Lung (tissue), 12 donors: ENCODE data around the gene PRKCA. TPM values are rescaled to one million over a fixed set of nuclear protein-coding genes. Genes with fewer than 3 reads are reported as not detected.
"Not testable (repeated sequence)": the region's sequence is repeated elsewhere in the genome, so short reads cannot be mapped to it uniquely, and the experiment has no call there.

Experiments used
- ATAC-seq: fragments of 200-7000 bp; cut with Tn5 transposase; one replicate; pipeline ENCODE4 v1.9.1; 2020; ENCODE audit warnings: moderate number of reproducible peaks; ENCODE audit not compliant: insufficient read depth, low FRiP score
- DNase-seq, 3 donors: peaks; one replicate each; pipeline ENCODE4 v3.0.0-alpha.2; 2013 to 2017
- H3K27ac ChIP-seq, 2 donors: one replicate each; pipeline ENCODE4 v1.5.1; 2013; ENCODE audit warnings: mild to moderate bottlenecking in 2 of 2, moderate library complexity in 2 of 2, control low read depth in 1 of 2, inconsistent platforms in 1 of 2, low read depth in 1 of 2, low read length in 1 of 2
- H3K27me3 ChIP-seq, 3 donors: one replicate each; pipeline ENCODE4 v1.5.1; 2013; ENCODE audit warnings: low read length in 2 of 3; ENCODE audit not compliant: control insufficient read depth in 3 of 3, insufficient read depth in 3 of 3
- H3K36me3 ChIP-seq, 4 donors: one replicate each; pipeline ENCODE4 v1.5.1; 2013; ENCODE audit warnings: low read length in 4 of 4, mild to moderate bottlenecking in 1 of 4, moderate library complexity in 1 of 4; ENCODE audit not compliant: control insufficient read depth in 4 of 4, insufficient read depth in 4 of 4
- H3K4me1 ChIP-seq, 5 donors: one replicate each; pipeline ENCODE4 v1.5.1; 2013; ENCODE audit warnings: low read length in 5 of 5, mild to moderate bottlenecking in 2 of 5, moderate library complexity in 1 of 5; ENCODE audit not compliant: control insufficient read depth in 5 of 5, insufficient read depth in 5 of 5
- H3K4me3 ChIP-seq: one replicate; pipeline ENCODE4 v1.5.1; 2013; ENCODE audit warnings: mild to moderate bottlenecking, control low read depth, moderate library complexity
- H3K9ac ChIP-seq, 2 donors: one replicate each; pipeline ENCODE4 v1.5.1; 2013; ENCODE audit warnings: low read length in 2 of 2, control low read depth in 1 of 2; ENCODE audit not compliant: insufficient read depth in 1 of 2
- H3K9me3 ChIP-seq, 4 donors: one replicate each; pipeline ENCODE4 v1.5.1; 2013; ENCODE audit warnings: low read length in 3 of 4, mild to moderate bottlenecking in 1 of 4, moderate library complexity in 1 of 4; ENCODE audit not compliant: control insufficient read depth in 4 of 4, insufficient read depth in 3 of 4
- WGBS, 2 donors: extraction: QIAGEN DNeasy Blood & Tissue Kit; methylation state at CpG; one replicate each; pipeline ENCODE4 v1.1.7; 2013; 5-methylcytosine and 5-hydroxymethylcytosine counted together
- polyA plus RNA-seq, 2 donors: library from polyadenylated mRNA; stranded (reverse); fragments of 200-250 nt; gene quantifications; one replicate each; pipeline ENCODE4 v1.2.1, GENCODE V29; 2013
- total RNA-seq, 2 donors: library from RNA; depleted of rRNA in 1 of 2; stranded (reverse); fragments of >200 nt in 1 of 2; gene quantifications; one replicate each; pipeline ENCODE4 v1.2.1, GENCODE V29; 2014 to 2021
- TF ChIP-seq, protein P1 (sequence below): IDR thresholded peaks from 2 replicates; pipeline ENCODE4 v1.5.1; 2012; ENCODE audit warnings: mild to moderate bottlenecking; ENCODE audit errors: control extremely low read depth, extremely low read depth
- donor health status: control.
- donor health status: control.
- donor health status: Bipolar disorder and iron deficiency.
- donor health status: healthy.
- donor health status: DM: yes; HTN: yes; CAD: no.

PRKCA gene
- total and polyA plus RNA-seq, 4 donors: 3.4 to 34.8 (median 13.8) TPM

DNA sequence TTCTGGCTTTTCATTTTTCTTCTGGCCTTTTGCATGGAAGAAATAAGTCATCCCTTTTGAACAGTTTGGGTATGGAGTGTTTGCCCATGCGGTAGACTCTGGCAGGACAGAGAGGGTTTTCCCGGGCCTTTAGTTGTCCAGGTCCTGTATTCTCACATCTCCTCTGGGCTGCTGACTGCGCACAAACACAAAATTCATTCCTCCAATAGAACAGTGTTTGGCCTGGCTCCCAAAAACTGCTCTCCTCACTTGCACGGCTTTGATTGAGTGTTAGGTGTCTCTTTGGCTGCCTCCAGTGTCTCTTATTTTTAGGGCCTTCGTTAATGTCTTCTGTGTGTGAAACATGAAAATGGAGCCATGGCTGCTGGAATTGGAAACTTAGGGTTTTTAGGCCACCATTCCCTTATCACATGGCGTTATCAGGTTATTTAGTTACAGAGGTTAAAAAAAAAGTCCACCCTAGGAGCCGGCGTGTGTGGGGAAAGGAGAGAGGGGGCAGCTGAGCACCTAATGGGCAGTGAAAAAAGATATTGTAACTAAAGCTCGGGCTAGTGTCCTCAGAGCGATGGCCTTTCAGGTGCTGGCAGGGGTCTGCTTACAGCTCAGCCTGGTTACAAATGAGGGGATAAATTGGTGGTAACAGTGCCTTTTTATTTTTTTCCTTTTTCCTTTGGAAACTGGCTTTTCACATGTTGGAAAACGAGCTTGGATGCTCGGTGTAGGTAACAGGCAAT lies 47.3 kb downstream of the PRKCA start:
- Histone ChIP-seq H3K27me3 (no peaks in the 10 kb centered on the region), H3K4me3 (no peak overlapping the region), H3K27ac (no peak overlapping the region), H3K4me1 (peaks cover 0 to 14% (median 9%) of the 10 kb centered on the region in 5 donors), H3K9me3 (peaks cover 0 to 2% (median 0%) of the 10 kb centered on the region in 4 donors), H3K36me3 (no peaks in the 10 kb centered on the region), H3K9ac (no peak overlapping the region)
- ATAC-seq (no peak), DNase-seq (no peak)
- TF ChIP-seq, protein P1, sequence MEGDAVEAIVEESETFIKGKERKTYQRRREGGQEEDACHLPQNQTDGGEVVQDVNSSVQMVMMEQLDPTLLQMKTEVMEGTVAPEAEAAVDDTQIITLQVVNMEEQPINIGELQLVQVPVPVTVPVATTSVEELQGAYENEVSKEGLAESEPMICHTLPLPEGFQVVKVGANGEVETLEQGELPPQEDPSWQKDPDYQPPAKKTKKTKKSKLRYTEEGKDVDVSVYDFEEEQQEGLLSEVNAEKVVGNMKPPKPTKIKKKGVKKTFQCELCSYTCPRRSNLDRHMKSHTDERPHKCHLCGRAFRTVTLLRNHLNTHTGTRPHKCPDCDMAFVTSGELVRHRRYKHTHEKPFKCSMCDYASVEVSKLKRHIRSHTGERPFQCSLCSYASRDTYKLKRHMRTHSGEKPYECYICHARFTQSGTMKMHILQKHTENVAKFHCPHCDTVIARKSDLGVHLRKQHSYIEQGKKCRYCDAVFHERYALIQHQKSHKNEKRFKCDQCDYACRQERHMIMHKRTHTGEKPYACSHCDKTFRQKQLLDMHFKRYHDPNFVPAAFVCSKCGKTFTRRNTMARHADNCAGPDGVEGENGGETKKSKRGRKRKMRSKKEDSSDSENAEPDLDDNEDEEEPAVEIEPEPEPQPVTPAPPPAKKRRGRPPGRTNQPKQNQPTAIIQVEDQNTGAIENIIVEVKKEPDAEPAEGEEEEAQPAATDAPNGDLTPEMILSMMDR: no peak
- WGBS, 2 donors: 83 to 85% methylated on average over 12 of the region's 12 CpGs

DNA sequence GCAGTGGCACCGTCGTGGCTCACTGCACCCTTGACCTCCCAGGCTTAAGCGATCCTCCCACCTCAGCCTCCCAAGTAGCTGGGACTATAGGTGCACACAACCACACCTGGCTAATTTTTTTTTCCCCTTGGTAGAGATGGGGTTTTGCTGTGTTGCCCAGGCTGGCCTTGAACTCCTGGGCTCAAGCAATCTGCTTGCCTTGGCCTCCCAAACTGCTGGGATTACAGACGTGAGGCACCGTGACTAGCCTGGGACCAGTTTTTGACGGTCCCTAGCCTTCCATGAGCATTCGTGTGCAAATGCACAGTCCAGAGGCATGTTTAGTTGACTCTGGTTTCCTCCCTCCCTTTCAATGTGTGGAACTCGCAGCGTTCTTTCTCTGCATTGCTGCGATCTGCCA lies 48.2 kb downstream of the PRKCA start:
- H3K9ac ChIP-seq, H3K4me3 ChIP-seq, ATAC-seq, H3K36me3 ChIP-seq, H3K9me3 ChIP-seq, DNase-seq, H3K27me3 ChIP-seq, H3K27ac ChIP-seq: not testable (repeated sequence)
- 81 to 92% methylated on average over 10 of the region's 10 CpGs for WGBS, 2 donors
- H3K4me1 ChIP-seq: peaks cover 0 to 14% (median 6%) of the 10 kb centered on the region in 5 donors

DNA sequence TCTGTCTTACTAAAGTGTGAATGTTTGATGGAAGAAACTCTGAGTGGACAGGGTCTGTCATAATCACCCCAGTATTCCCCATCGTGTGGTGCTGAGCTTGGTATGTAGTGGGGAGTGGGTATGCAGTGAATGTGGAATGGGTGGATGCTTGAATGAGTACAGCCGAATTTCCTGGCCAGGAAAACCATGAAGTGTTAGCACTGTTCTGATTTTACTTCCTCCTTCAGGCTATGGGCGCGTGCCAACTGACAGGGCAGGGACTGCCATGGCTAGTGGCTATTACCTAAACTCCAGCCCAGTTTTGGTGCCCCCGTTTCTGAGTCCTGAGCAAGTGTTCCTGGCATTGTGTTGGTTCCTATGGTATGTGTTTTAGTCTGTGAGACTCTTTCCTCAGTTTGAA lies 48.6 kb downstream of the PRKCA start:
- DNase-seq: no peak
- no peak for ATAC-seq

DNA sequence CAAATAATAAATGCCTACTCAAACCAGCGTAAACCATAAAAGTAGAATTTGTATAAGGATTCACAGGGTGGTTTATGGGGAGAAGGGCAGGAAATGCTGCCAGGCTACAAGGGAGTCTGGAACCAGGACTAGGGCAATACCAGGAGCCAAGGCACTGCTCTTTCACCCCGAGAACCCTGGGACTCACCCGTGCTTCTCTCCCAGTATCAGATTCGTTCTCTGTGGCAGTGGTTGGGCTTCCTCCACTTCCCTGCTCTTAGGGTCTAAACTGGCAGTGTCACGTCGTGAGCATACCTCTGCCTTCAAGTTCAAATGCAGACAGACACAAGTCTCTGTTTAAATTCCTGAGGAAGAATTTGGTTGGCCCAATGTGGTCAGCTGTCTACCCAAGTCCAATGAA lies 49.3 kb downstream of the PRKCA start:
- DNase-seq (no peak), ATAC-seq (no peak)
- TF ChIP-seq, protein P1: no peak
- no peak overlapping the region for H3K4me3 ChIP-seq
- H3K4me1 ChIP-seq: peaks cover 0 to 14% (median 5%) of the 10 kb centered on the region in 5 donors
- peaks cover 0 to 2% (median 0%) of the 10 kb centered on the region in 4 donors for H3K9me3 ChIP-seq
- H3K36me3 ChIP-seq: no peaks in the 10 kb centered on the region
- no peak overlapping the region for H3K27ac ChIP-seq
- WGBS, 2 donors: 93 to 94% methylated on average over 6 of the region's 6 CpGs
- H3K9ac ChIP-seq: no peak overlapping the region
- H3K27me3 ChIP-seq: no peaks in the 10 kb centered on the region

More for the DNA sequence above, 48.6 kb downstream of the PRKCA start:
- no peak overlapping the region for H3K27ac ChIP-seq
- no peaks in the 10 kb centered on the region for H3K27me3 ChIP-seq
- WGBS, 2 donors: 48 to 72% methylated on average over 5 of the region's 5 CpGs
- H3K9me3 ChIP-seq: peaks cover 0 to 2% (median 0%) of the 10 kb centered on the region in 4 donors
- TF ChIP-seq, protein P1: no peak
- H3K4me1 ChIP-seq: peaks cover 0 to 14% (median 5%) of the 10 kb centered on the region in 5 donors
- no peak overlapping the region for H3K9ac ChIP-seq
- no peak overlapping the region for H3K4me3 ChIP-seq
- no peaks in the 10 kb centered on the region for H3K36me3 ChIP-seq
